ENCODE data around the gene RALGPS1. TPM values are rescaled to one million over a fixed set of nuclear protein-coding genes. Genes with fewer than 3 reads are reported as not detected.
A peak's percentile ranks its signal among the peaks of the same experiment; 100 is the strongest.

The RALGPS1 gene
- 6.7 TPM for polyA plus RNA-seq (ENCODE audit: insufficient read length)

GRCh38 chr9:126914458-126915280 is at the start of gene RALGPS1:
Gene RALGPS1 (plus strand): TSS chr9:126914782. CDS start chr9:126962290, 47,508 bp downstream.
- peak; percentile 92 for DNase-seq

GRCh38 chr9:126869368-126869767 is 45.2 kb upstream of the RALGPS1 start:
- DNase-seq = no peak

GRCh38 chr9:126872516-126872915 is 42.1 kb upstream of the RALGPS1 start:
- no peak for DNase-seq

GRCh38 chr9:126874546-126875314 is 39.9 kb upstream of the RALGPS1 start:
- DNase-seq = no peak

GRCh38 chr9:126875756-126876510 is 38.6 kb upstream of the RALGPS1 start:
- no peak for DNase-seq

- DNase-seq = no peak
These were observed 38.1 kb upstream of the RALGPS1 start for GRCh38 chr9:126876531-126876930.

GRCh38 chr9:126877418-126877817 is 37.2 kb upstream of the RALGPS1 start:
- DNase-seq = no peak

GRCh38 chr9:126879288-126879687 is 35.3 kb upstream of the RALGPS1 start:
- DNase-seq = no peak

GRCh38 chr9:126880226-126880946 is 34.2 kb upstream of the RALGPS1 start:
- no peak for DNase-seq

GRCh38 chr9:126880947-126881332 is 33.6 kb upstream of the RALGPS1 start:
- DNase-seq = no peak

- DNase-seq = no peak
These were observed 31.8 kb upstream of the RALGPS1 start for GRCh38 chr9:126882746-126883145.

- DNase-seq = no peak
These were observed 30.9 kb upstream of the RALGPS1 start for GRCh38 chr9:126883636-126884035.

- no peak for DNase-seq
These were observed 29.4 kb upstream of the RALGPS1 start for GRCh38 chr9:126885131-126885641.

- no peak for DNase-seq
These were observed 28.4 kb upstream of the RALGPS1 start for GRCh38 chr9:126886034-126886822.

GRCh38 chr9:126886897-126887296 is 27.7 kb upstream of the RALGPS1 start:
- no peak for DNase-seq

GRCh38 chr9:126891676-126892075 is 22.9 kb upstream of the RALGPS1 start:
- DNase-seq = no peak

GRCh38 chr9:126893079-126893478 is 21.5 kb upstream of the RALGPS1 start:
- no peak for DNase-seq

- DNase-seq = no peak
These were observed 20.5 kb upstream of the RALGPS1 start for GRCh38 chr9:126894052-126894603.

- DNase-seq = no peak
These were observed 12.4 kb upstream of the RALGPS1 start for GRCh38 chr9:126902210-126902609.

- DNase-seq = no peak
These were observed 10.0 kb upstream of the RALGPS1 start for GRCh38 chr9:126904586-126904985.

GRCh38 chr9:126906091-126906490 is 8.5 kb upstream of the RALGPS1 start:
- no peak for DNase-seq

Data from hindlimb muscle (tissue), 1 donor.